Measurements from ENCODE around the gene KCNIP4.
"Not testable (repeated sequence)": the region's sequence is repeated elsewhere in the genome, so short reads cannot be mapped to it uniquely, and the experiment has no call there.

KCNIP4 gene

GRCh38 chr4:21948347-21949072, at the start of gene KCNIP4:
TSS of gene KCNIP4 (minus strand) at chr4:21948772.
- Mint-ChIP-seq H3K27ac (no peak within 1 kb of the TSS), H3K36me3 (ENCODE audit: low read depth) (no peaks in the 10 kb centered on the region), H3K4me3 (no peak within 1 kb of the TSS), H3K27me3 (peaks cover 30% of the 10 kb centered on the region), H3K9me3 (peaks cover 4% of the 10 kb centered on the region), H3K4me1 (no peaks in the 10 kb centered on the region)
- no peak for ATAC-seq
- DNase-seq, result peak; percentile 2

- ATAC-seq; DNase-seq; H3K4me1 Mint-ChIP-seq; H3K36me3 Mint-ChIP-seq (ENCODE audit: low read depth); H3K4me3 Mint-ChIP-seq; H3K27ac Mint-ChIP-seq; H3K27me3 Mint-ChIP-seq: not testable (repeated sequence)
- H3K9me3 Mint-ChIP-seq, result peaks cover 14% of the 10 kb centered on the region
These were observed 48.0 kb upstream of the KCNIP4 start for GRCh38 chr4:21996618-21997017.

- Mint-ChIP-seq H3K9me3 (peaks cover 10% of the 10 kb centered on the region), H3K27ac (no peak overlapping the region), H3K27me3 (no peaks in the 10 kb centered on the region), H3K4me3 (no peak overlapping the region), H3K36me3 (ENCODE audit: low read depth) (no peaks in the 10 kb centered on the region), H3K4me1 (no peaks in the 10 kb centered on the region)
- no peak for ATAC-seq
- DNase-seq, result no peak
These were observed 43.8 kb upstream of the KCNIP4 start for GRCh38 chr4:21992330-21992729.

- ATAC-seq (no peak), DNase-seq (no peak)
- no peaks in the 10 kb centered on the region for H3K4me1 Mint-ChIP-seq
- H3K27me3 Mint-ChIP-seq, result no peaks in the 10 kb centered on the region
- H3K4me3 Mint-ChIP-seq, result no peak overlapping the region
- no peak overlapping the region for H3K27ac Mint-ChIP-seq
- peaks cover 10% of the 10 kb centered on the region for H3K9me3 Mint-ChIP-seq
- no peaks in the 10 kb centered on the region for H3K36me3 Mint-ChIP-seq (ENCODE audit: low read depth)
These were observed 43.0 kb upstream of the KCNIP4 start for GRCh38 chr4:21991562-21991961.

- DNase-seq, result no peak
- Mint-ChIP-seq H3K27ac (no peak overlapping the region), H3K4me3 (no peak overlapping the region), H3K9me3 (peaks cover 10% of the 10 kb centered on the region), H3K27me3 (no peaks in the 10 kb centered on the region), H3K36me3 (ENCODE audit: low read depth) (no peaks in the 10 kb centered on the region), H3K4me1 (no peaks in the 10 kb centered on the region)
- no peak for ATAC-seq
These were observed 42.5 kb upstream of the KCNIP4 start for GRCh38 chr4:21991050-21991449.

GRCh38 chr4:21989351-21989750, 40.8 kb upstream of the KCNIP4 start:
- Mint-ChIP-seq H3K27ac (no peak overlapping the region), H3K4me1 (no peaks in the 10 kb centered on the region), H3K9me3 (peaks cover 10% of the 10 kb centered on the region), H3K4me3 (no peak overlapping the region), H3K27me3 (no peaks in the 10 kb centered on the region), H3K36me3 (ENCODE audit: low read depth) (no peaks in the 10 kb centered on the region)
- no peak for DNase-seq
- no peak for ATAC-seq

GRCh38 chr4:21986307-21986706, 37.7 kb upstream of the KCNIP4 start:
- Mint-ChIP-seq H3K4me3 (no peak overlapping the region), H3K27ac (no peak overlapping the region), H3K9me3 (peaks cover 6% of the 10 kb centered on the region), H3K4me1 (no peaks in the 10 kb centered on the region), H3K27me3 (no peaks in the 10 kb centered on the region), H3K36me3 (ENCODE audit: low read depth) (no peaks in the 10 kb centered on the region)
- ATAC-seq, result no peak
- DNase-seq, result no peak

- H3K27ac Mint-ChIP-seq, result no peak overlapping the region
- DNase-seq, result no peak
- H3K27me3 Mint-ChIP-seq, result no peaks in the 10 kb centered on the region
- no peaks in the 10 kb centered on the region for H3K36me3 Mint-ChIP-seq (ENCODE audit: low read depth)
- H3K9me3 Mint-ChIP-seq, result peaks cover 7% of the 10 kb centered on the region
- H3K4me1 Mint-ChIP-seq, result no peaks in the 10 kb centered on the region
- H3K4me3 Mint-ChIP-seq, result no peak overlapping the region
- no peak for ATAC-seq
These were observed 33.5 kb upstream of the KCNIP4 start for GRCh38 chr4:21982087-21982486.

- DNase-seq (no peak), ATAC-seq (no peak)
- H3K36me3 Mint-ChIP-seq (ENCODE audit: low read depth), result no peaks in the 10 kb centered on the region
- H3K27me3 Mint-ChIP-seq, result no peaks in the 10 kb centered on the region
- H3K4me3 Mint-ChIP-seq, result no peak overlapping the region
- no peak overlapping the region for H3K27ac Mint-ChIP-seq
- H3K9me3 Mint-ChIP-seq, result peaks cover 18% of the 10 kb centered on the region
- H3K4me1 Mint-ChIP-seq, result no peaks in the 10 kb centered on the region
These were observed 30.6 kb upstream of the KCNIP4 start for GRCh38 chr4:21979196-21979595.

GRCh38 chr4:21976166-21976565, 27.6 kb upstream of the KCNIP4 start:
- Mint-ChIP-seq H3K4me3 (no peak overlapping the region), H3K27ac (no peak overlapping the region), H3K4me1 (no peaks in the 10 kb centered on the region), H3K9me3 (peaks cover 21% of the 10 kb centered on the region), H3K27me3 (no peaks in the 10 kb centered on the region), H3K36me3 (ENCODE audit: low read depth) (no peaks in the 10 kb centered on the region)
- ATAC-seq (no peak), DNase-seq (no peak)

GRCh38 chr4:21973850-21974249, 25.3 kb upstream of the KCNIP4 start:
- no peak overlapping the region for H3K27ac Mint-ChIP-seq
- H3K4me3 Mint-ChIP-seq, result no peak overlapping the region
- H3K4me1 Mint-ChIP-seq, result no peaks in the 10 kb centered on the region
- no peaks in the 10 kb centered on the region for H3K36me3 Mint-ChIP-seq (ENCODE audit: low read depth)
- DNase-seq (no peak), ATAC-seq (no peak)
- H3K27me3 Mint-ChIP-seq, result no peaks in the 10 kb centered on the region
- H3K9me3 Mint-ChIP-seq, result peaks cover 21% of the 10 kb centered on the region

- Mint-ChIP-seq H3K27me3 (no peaks in the 10 kb centered on the region), H3K4me1 (no peaks in the 10 kb centered on the region), H3K9me3 (peaks cover 4% of the 10 kb centered on the region)
These were observed 16.3 kb upstream of the KCNIP4 start for GRCh38 chr4:21964762-21965319.

GRCh38 chr4:21962691-21963090, 14.1 kb upstream of the KCNIP4 start:
- H3K4me1 Mint-ChIP-seq, result no peaks in the 10 kb centered on the region
- ATAC-seq, result no peak
- H3K27me3 Mint-ChIP-seq, result no peaks in the 10 kb centered on the region
- H3K27ac Mint-ChIP-seq, result no peak overlapping the region
- H3K9me3 Mint-ChIP-seq, result peaks cover 4% of the 10 kb centered on the region
- H3K4me3 Mint-ChIP-seq, result no peak overlapping the region
- no peaks in the 10 kb centered on the region for H3K36me3 Mint-ChIP-seq (ENCODE audit: low read depth)
- no peak for DNase-seq

More at GRCh38 chr4:21964762-21965319, 16.3 kb upstream of the KCNIP4 start:
- Mint-ChIP-seq H3K4me3 (no peak overlapping the region), H3K36me3 (ENCODE audit: low read depth) (no peaks in the 10 kb centered on the region), H3K27ac (no peak overlapping the region)
- ATAC-seq (no peak), DNase-seq (no peak)

- Mint-ChIP-seq H3K27me3 (no peaks in the 10 kb centered on the region), H3K4me1 (no peaks in the 10 kb centered on the region), H3K36me3 (ENCODE audit: low read depth) (no peaks in the 10 kb centered on the region), H3K27ac (no peak overlapping the region), H3K4me3 (no peak overlapping the region), H3K9me3 (peaks cover 2% of the 10 kb centered on the region)
- no peak for DNase-seq
- ATAC-seq, result no peak
These were observed 12.2 kb upstream of the KCNIP4 start for GRCh38 chr4:21960793-21961192.

GRCh38 chr4:21954916-21955315, 6.3 kb upstream of the KCNIP4 start:
- Mint-ChIP-seq H3K4me1 (no peaks in the 10 kb centered on the region), H3K4me3 (no peak overlapping the region), H3K27ac (no peak overlapping the region), H3K36me3 (ENCODE audit: low read depth) (no peaks in the 10 kb centered on the region), H3K9me3 (no peaks in the 10 kb centered on the region), H3K27me3 (peaks cover 3% of the 10 kb centered on the region)
- no peak for DNase-seq
- ATAC-seq, result no peak
